ENCODE results near the gene XG.

The XG gene

GRCh38 chrX:2732076-2732475, 19.8 kb upstream of the XG start:
- no peak overlapping the region for H2AFZ ChIP-seq
- H3K4me3 ChIP-seq (ENCODE audit: low read depth, low read length) = no peak overlapping the region
- no peaks in the 10 kb centered on the region for H3K27me3 ChIP-seq (ENCODE audit: control insufficient read depth, insufficient read depth, low read length)
- no peak overlapping the region for H3K9ac ChIP-seq
- TF ChIP-seq, protein P1, sequence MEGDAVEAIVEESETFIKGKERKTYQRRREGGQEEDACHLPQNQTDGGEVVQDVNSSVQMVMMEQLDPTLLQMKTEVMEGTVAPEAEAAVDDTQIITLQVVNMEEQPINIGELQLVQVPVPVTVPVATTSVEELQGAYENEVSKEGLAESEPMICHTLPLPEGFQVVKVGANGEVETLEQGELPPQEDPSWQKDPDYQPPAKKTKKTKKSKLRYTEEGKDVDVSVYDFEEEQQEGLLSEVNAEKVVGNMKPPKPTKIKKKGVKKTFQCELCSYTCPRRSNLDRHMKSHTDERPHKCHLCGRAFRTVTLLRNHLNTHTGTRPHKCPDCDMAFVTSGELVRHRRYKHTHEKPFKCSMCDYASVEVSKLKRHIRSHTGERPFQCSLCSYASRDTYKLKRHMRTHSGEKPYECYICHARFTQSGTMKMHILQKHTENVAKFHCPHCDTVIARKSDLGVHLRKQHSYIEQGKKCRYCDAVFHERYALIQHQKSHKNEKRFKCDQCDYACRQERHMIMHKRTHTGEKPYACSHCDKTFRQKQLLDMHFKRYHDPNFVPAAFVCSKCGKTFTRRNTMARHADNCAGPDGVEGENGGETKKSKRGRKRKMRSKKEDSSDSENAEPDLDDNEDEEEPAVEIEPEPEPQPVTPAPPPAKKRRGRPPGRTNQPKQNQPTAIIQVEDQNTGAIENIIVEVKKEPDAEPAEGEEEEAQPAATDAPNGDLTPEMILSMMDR (IDR thresholded peaks at IDR 0.05) = no peak
- H3K36me3 ChIP-seq (ENCODE audit: control insufficient read depth, insufficient read depth, low read length) = no peaks in the 10 kb centered on the region
- no peaks in the 10 kb centered on the region for H3K9me3 ChIP-seq (ENCODE audit: control insufficient read depth, low read length)
- no peaks in the 10 kb centered on the region for H3K4me1 ChIP-seq
- H3K4me2 ChIP-seq (ENCODE audit: low read length) = no peak overlapping the region
- H3K79me2 ChIP-seq = no peaks in the 10 kb centered on the region
- no peak overlapping the region for H3K27ac ChIP-seq

- no peaks in the 10 kb centered on the region for H3K36me3 ChIP-seq (ENCODE audit: control insufficient read depth, insufficient read depth, low read length)
- no peak overlapping the region for H2AFZ ChIP-seq
- H3K79me2 ChIP-seq = no peaks in the 10 kb centered on the region
- no peak overlapping the region for H3K27ac ChIP-seq
- H3K4me2 ChIP-seq (ENCODE audit: low read length) = no peak overlapping the region
- no peak overlapping the region for H3K4me3 ChIP-seq (ENCODE audit: low read depth, low read length)
- H3K9me3 ChIP-seq (ENCODE audit: control insufficient read depth, low read length) = no peaks in the 10 kb centered on the region
- no peaks in the 10 kb centered on the region for H3K4me1 ChIP-seq
- TF ChIP-seq, protein P1 (IDR thresholded peaks at IDR 0.05) = no peak
- no peaks in the 10 kb centered on the region for H3K27me3 ChIP-seq (ENCODE audit: control insufficient read depth, insufficient read depth, low read length)
- no peak overlapping the region for H3K9ac ChIP-seq
These were observed 19.2 kb upstream of the XG start for GRCh38 chrX:2732649-2733048.

DNA sequence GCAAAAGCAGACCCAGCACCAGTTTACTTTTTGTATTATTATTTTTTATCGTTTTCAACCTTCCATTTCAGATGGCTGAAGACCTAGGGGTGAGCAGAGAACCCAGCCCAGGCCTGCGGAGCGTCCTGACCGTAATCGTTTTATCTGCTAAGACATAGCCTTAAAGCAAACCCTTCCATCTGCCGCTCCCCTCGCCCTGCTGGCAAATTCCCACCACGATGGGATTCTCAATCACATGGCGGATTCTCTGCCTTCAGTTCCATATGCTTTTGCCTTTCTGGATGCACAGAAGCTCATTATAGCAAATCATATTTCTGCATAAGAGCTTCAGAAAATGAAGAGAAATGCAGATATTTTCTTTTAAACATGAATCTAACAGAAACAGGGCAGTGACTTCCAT, 18.6 kb upstream of the XG start:
- no peaks in the 10 kb centered on the region for H3K79me2 ChIP-seq
- no peak overlapping the region for H3K27ac ChIP-seq
- no peak overlapping the region for H2AFZ ChIP-seq
- H3K27me3 ChIP-seq (ENCODE audit: control insufficient read depth, insufficient read depth, low read length) = no peaks in the 10 kb centered on the region
- no peaks in the 10 kb centered on the region for H3K36me3 ChIP-seq (ENCODE audit: control insufficient read depth, insufficient read depth, low read length)
- H3K4me1 ChIP-seq = no peaks in the 10 kb centered on the region
- no peak overlapping the region for H3K9ac ChIP-seq
- H3K4me3 ChIP-seq (ENCODE audit: low read depth, low read length) = no peak overlapping the region
- TF ChIP-seq, protein P1 (IDR thresholded peaks at IDR 0.05) = no peak
- H3K9me3 ChIP-seq (ENCODE audit: control insufficient read depth, low read length) = no peaks in the 10 kb centered on the region
- H3K4me2 ChIP-seq (ENCODE audit: low read length) = no peak overlapping the region

GRCh38 chrX:2735270-2735669, 16.6 kb upstream of the XG start:
- H3K4me2 ChIP-seq (ENCODE audit: low read length) = no peak overlapping the region
- H3K9ac ChIP-seq = no peak overlapping the region
- no peak overlapping the region for H3K27ac ChIP-seq
- no peaks in the 10 kb centered on the region for H3K27me3 ChIP-seq (ENCODE audit: control insufficient read depth, insufficient read depth, low read length)
- no peaks in the 10 kb centered on the region for H3K4me1 ChIP-seq
- no peak overlapping the region for H3K4me3 ChIP-seq (ENCODE audit: low read depth, low read length)
- no peaks in the 10 kb centered on the region for H3K36me3 ChIP-seq (ENCODE audit: control insufficient read depth, insufficient read depth, low read length)
- no peaks in the 10 kb centered on the region for H3K9me3 ChIP-seq (ENCODE audit: control insufficient read depth, low read length)
- H2AFZ ChIP-seq = no peak overlapping the region
- H3K79me2 ChIP-seq = no peaks in the 10 kb centered on the region
- TF ChIP-seq, protein P1 (IDR thresholded peaks at IDR 0.05) = no peak

GRCh38 chrX:2740672-2741071, 11.2 kb upstream of the XG start:
- H3K27ac ChIP-seq = no peak overlapping the region
- H3K27me3 ChIP-seq (ENCODE audit: control insufficient read depth, insufficient read depth, low read length) = no peaks in the 10 kb centered on the region
- TF ChIP-seq, protein P1 (IDR thresholded peaks at IDR 0.05) = no peak
- no peak overlapping the region for H3K9ac ChIP-seq
- no peaks in the 10 kb centered on the region for H3K36me3 ChIP-seq (ENCODE audit: control insufficient read depth, insufficient read depth, low read length)
- no peak overlapping the region for H3K4me2 ChIP-seq (ENCODE audit: low read length)
- H3K9me3 ChIP-seq (ENCODE audit: control insufficient read depth, low read length) = no peaks in the 10 kb centered on the region
- H3K79me2 ChIP-seq = no peaks in the 10 kb centered on the region
- no peak overlapping the region for H3K4me3 ChIP-seq (ENCODE audit: low read depth, low read length)
- no peak overlapping the region for H2AFZ ChIP-seq
- no peaks in the 10 kb centered on the region for H3K4me1 ChIP-seq

Measured in parathyroid adenoma (tissue), 2 donors.